RPMI7951 (cell line): Measurements from ENCODE around the gene RFLNA. TPM values are rescaled to one million over a fixed set of nuclear protein-coding genes. Genes with fewer than 3 reads are reported as not detected.
A peak's percentile ranks its signal among the peaks of the same experiment; 100 is the strongest.
"Not testable (repeated sequence)": the region's sequence is repeated elsewhere in the genome, so short reads cannot be mapped to it uniquely, and the experiment has no call there.

Source experiments
- DNase-seq: peaks from one replicate; pipeline ENCODE4 v3.0.0-alpha.2; 2012; ENCODE audit warnings: low read depth
- total RNA-seq: library from RNA; depleted of rRNA; stranded (reverse); fragments of >200 nt; shearing (Covaris generic); gene quantifications from 2 replicates; pipeline ENCODE4 v1.2.3, GENCODE V29; 2014

RFLNA gene
- total RNA-seq, 1 experiment from 2014 or later: 1.3 TPM

- no peak for DNase-seq
These were observed 24.6 kb downstream of the RFLNA start for GRCh38 chr12:124319368-124320050.

- DNase-seq: peak; percentile 47
These were observed 26.2 kb downstream of the RFLNA start for GRCh38 chr12:124321040-124321481.

- peak; percentile 25 for DNase-seq
These were observed 26.8 kb downstream of the RFLNA start for GRCh38 chr12:124321556-124322270.

DNA sequence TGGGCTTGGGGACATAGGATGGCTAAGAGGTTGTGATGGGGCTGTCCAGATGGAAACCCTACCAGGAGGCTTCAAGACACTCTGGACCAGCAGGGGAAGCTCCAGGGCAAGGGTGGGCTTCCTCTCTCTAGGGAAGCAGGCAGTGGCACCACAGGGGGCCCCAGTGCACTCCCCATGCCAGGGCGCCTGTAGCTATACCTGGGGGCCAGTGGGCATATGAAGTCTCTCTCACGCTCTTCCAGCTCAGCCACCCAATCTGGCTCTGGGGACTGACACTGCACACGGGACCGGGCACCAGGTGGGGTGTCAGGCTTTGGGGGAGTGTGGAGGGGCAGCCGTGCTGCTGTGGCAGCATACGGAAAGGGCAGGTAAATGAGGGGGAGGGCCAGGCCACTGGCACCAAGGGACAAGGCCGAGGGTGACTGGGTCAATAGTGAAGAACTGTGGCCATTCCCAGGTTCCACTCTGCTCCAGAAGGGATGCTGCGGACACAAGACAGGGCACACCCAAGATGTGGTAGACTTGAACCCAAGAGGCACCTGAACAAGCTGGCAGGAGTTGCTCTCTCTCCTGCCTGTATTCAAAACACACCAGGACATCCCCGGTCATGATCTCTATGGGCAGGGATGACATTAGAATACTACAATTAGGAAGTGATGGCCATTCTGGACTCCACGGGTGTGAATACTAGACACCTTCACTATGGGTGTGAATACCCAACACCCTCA, 27.5 kb downstream of the RFLNA start:
- no peak for DNase-seq

GRCh38 chr12:124322999-124323328, 28.1 kb downstream of the RFLNA start:
- DNase-seq: not testable (repeated sequence)

DNA sequence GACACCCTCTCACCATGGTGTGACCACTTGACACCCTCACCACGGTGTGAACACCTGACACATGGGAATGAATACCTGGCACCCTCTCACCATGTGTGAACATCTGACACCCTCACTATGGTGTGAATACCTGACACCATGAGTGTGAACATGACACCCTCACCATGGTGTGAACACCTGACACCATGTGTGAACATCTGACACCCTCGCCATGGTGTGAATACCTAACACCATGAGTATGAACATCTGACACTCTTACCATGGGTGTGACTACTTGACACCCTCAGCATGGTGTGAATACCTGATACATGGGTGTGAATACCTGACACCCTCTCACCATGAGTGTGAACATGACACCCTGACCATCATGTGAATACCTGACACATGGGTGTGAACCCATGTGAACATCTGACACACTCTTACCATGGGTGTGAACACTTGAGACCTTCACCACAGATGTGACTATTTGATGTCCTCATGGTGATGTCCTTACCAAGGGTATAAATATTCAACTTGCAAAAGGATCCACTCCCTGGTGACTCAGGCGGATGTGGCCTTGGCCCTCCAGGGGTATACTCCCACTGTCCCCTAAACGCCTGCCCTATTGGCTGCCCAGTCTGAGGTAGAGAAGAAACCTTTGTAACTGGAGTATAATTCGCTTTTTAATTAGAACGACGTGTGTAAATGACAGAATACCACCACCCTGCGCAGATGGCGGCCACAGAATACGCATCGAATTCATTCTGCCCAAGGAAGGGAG, 29.1 kb downstream of the RFLNA start:
- no peak for DNase-seq

- DNase-seq: no peak
These were observed 30.2 kb downstream of the RFLNA start for GRCh38 chr12:124324803-124325705.

- no peak for DNase-seq
These were observed 31.2 kb downstream of the RFLNA start for GRCh38 chr12:124326104-124326503.

DNA sequence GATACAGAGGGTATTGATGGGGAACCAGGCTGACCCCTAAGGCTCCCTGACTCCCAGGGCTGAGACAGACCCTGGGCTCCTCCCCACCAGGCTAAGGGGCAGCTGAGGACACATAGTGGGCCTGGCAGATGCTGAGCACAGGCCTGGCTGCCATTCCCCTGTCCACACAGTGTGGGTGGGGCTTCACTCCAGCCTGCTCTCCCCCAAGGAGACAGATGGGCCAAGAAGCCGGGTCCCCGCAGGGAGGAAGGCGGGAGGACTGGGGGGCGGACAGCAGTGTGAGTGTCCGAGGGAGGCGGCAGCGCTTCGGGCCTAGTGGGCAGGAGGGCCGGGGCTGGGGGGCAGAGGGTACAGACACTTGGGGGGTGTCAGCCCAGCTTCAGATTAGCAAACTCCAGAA, 32.0 kb downstream of the RFLNA start:
- no peak for DNase-seq

DNA sequence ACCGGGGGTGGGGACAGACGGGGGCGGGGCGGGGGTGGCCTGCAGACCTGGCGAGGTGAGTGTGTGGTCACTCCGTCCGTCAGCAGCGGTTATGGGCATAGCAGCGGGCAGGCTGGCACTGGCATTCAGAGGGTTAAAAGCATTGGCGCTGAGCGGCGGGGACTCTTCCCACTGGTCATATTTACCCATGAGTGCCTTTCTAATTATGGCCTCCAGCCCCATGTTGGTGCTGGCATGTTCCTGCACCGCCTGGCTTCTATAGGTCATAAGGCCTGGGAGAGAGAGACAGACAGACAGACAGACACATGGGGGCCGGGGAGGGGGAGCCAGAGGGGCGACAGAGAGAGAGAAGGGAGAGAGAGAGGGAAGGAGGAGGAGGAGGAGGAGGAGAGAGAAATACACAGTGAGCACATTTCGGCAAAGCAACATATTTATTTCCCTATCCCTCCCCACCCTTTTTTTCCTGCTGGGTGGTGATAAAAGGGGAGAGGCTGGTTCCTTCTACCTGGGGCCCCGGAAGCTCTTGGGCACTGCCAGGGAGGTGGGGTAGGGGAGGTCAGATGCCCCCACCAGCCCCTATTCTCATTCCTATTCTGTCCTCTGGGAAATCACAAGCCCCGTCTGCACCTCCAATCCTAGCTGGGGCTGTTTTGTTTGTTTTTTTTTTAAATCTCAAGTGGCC, 32.6 kb downstream of the RFLNA start:
- no peak for DNase-seq

GRCh38 chr12:124328116-124328515, 33.2 kb downstream of the RFLNA start:
- DNase-seq: no peak

- no peak for DNase-seq
These were observed 33.7 kb downstream of the RFLNA start for GRCh38 chr12:124328636-124329035.

DNA sequence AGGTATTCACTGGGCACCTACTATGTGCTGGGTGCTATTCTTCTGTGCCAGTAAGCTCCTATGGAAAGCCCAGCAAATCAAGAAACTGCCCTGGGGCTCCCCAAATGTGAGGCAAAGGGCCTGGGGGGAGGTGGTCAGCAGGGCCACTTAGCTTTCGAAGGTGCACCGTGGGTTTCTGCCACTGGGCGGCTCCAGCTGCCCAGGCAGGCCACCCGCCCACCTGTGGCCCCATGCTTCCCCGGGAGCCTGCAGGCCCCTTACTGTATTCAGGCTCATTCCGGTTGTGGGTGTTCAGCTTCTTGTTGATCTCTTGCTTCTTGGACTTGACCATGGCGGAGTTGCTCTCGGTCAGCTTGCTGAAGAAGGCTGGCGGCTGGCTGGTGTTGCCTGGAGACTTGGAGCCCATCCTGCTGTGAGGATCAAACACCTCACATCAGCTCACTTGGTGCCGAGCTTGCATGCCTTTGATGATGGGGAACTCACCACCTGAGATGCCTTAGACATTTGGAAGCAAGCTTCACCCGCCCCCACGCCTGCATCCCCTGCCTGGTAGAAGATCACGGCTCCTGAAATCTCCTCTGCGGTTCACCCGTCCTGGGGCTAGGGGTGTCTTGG, 37.3 kb downstream of the RFLNA start:
- DNase-seq: no peak

- DNase-seq: no peak
These were observed 38.0 kb downstream of the RFLNA start for GRCh38 chr12:124332900-124333299.

GRCh38 chr12:124333724-124334123, 38.8 kb downstream of the RFLNA start:
- DNase-seq: no peak

GRCh38 chr12:124334266-124334665, 39.4 kb downstream of the RFLNA start:
- no peak for DNase-seq

DNA sequence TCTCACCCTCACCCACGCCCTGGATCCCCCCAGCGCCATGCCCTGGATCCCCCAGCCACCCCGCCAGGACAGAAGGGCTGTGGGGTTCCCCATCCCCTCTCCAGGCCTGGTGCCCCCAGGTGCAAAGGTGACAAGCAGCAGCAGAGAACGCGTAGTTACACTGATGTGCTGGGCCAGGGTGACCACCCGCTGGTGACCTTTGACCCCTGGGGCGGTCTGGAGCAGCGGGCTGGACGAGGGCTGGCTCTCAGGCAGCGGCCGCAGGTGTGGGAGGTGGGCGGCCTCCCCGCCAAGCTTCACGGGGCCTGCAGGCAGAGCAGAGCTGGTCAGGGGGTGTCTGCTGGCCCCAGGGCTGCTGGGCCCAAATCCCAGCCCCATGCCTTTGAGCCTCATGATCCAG, 40.1 kb downstream of the RFLNA start:
- no peak for DNase-seq

DNA sequence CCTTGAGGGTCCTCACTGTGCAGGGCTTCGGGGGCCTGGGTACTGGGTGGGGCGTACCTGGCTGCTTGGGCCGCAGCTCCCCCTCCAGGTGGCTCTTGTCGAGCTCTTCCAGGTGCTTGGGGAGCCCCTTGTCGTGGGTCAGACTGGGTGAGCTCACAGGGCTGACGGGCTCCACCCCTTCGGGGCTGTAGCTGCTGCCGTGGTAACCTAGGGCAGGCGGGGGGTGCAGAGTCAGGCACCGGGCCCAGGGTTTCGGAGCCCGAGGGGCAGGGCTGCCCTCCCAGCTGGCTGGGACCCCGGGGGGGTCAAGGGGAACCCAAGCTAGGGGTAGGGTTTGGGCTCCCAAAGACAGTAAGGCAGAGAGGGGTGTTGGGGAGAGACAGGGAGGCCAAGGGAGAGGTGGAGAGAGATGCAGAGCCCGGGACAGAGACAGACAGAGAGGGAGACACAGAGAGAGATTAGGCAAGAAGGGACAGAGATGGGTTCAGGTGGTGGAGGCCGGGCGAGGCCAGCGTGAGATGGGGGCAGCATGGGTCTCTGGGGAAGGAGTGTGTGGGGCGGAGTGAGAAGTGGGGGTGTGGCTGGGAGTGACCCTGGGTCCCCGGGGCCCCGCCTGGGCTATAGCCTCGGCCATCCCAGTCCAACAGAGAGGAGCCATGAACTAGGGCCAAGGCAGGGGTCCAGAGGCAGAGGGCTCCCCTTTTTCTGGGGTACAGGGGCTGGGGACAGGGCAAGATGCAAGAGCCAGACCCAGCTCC, 40.7 kb downstream of the RFLNA start:
- no peak for DNase-seq

GRCh38 chr12:124336184-124336437, 41.2 kb downstream of the RFLNA start:
- DNase-seq: no peak
